22Rv1 (cell line): ENCODE results near the gene TLL2.

ENCODE experiments used
- ZFX ChIP-seq: fragments of 450-650 bp; IDR thresholded peaks from 2 replicates; pipeline ENCODE4 v1.6.1; 2017; ENCODE audit warnings: antibody characterized with exemption, borderline replicate concordance
- TF ChIP-seq, protein P1 (sequence below): fragments of 450-650 bp; IDR thresholded peaks from 2 replicates; pipeline ENCODE4 v1.5.1; 2017; ENCODE audit warnings: mild to moderate bottlenecking

DNA sequence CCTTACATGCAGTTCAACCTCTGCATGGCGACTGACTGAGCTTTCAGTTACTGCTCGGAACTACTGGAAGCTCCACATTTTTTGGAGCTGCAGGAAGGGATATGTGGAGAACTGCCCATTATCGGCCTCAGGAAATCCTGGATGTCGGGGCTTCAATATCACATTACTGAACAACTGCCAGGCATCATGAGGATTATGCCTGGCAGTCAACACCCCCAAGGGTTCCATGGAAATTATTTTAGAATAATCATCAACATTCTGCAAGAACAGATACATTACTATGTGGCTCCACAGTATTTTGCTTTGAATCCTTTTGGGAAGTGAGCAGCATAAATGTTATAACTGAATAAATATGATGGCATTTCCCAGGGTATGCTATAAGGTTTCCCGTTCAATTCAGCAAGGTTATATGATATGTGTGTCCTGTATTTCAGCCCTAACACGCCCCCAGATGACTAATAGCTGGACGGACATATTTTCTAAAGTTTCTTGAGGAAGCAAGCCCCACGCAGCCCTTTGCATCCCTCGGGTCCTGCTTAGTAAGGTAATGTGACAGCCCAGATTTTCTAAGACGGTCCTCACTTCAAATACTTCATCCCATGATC lies 101.9 kb downstream of the TLL2 start:
- TF ChIP-seq, protein P1, sequence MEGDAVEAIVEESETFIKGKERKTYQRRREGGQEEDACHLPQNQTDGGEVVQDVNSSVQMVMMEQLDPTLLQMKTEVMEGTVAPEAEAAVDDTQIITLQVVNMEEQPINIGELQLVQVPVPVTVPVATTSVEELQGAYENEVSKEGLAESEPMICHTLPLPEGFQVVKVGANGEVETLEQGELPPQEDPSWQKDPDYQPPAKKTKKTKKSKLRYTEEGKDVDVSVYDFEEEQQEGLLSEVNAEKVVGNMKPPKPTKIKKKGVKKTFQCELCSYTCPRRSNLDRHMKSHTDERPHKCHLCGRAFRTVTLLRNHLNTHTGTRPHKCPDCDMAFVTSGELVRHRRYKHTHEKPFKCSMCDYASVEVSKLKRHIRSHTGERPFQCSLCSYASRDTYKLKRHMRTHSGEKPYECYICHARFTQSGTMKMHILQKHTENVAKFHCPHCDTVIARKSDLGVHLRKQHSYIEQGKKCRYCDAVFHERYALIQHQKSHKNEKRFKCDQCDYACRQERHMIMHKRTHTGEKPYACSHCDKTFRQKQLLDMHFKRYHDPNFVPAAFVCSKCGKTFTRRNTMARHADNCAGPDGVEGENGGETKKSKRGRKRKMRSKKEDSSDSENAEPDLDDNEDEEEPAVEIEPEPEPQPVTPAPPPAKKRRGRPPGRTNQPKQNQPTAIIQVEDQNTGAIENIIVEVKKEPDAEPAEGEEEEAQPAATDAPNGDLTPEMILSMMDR: no peak
- no peak for TF ChIP-seq ZFX
